GM12878 (cell line): ENCODE measurements around the gene TEX55. TPM values are rescaled to one million over a fixed set of nuclear protein-coding genes. Genes with fewer than 3 reads are reported as not detected.

Source experiments
- ZNF24 ChIP-seq: fragments of 450-650 bp; IDR thresholded peaks from 2 replicates; pipeline ENCODE4 v1.6.1; 2017; ENCODE audit warnings: antibody characterized with exemption, mild to moderate bottlenecking
- polyA plus RNA-seq, 11 experiments: library from polyadenylated mRNA; depleted of rRNA in 4 of 11; unstranded in 6 of 11; stranded (reverse) in 5 of 11; fragments of >200 nt; fragmentation: Nextera tagmentation in 4 of 11; fragmentation: Illumina TruSeq in 1 of 11; extraction: Ambion mirVana in 4 of 11; extraction: Trizol in 1 of 11; gene quantifications; 1 replicate in 1 of 11; 2 replicates in 10 of 11; pipeline versions ENCODE4 v1.2.1 to v1.2.3, GENCODE V29; 2011 to 2016; ENCODE audit warnings: inconsistent platforms in 2 of 11, missing spikeins in 2 of 11, low read depth in 1 of 11
- total RNA-seq, 4 experiments: library from RNA; depleted of rRNA in 3 of 4; stranded (reverse); fragments of >200 nt in 3 of 4; fragmentation: Illumina TruSeq in 1 of 4; extraction: Trizol in 1 of 4; gene quantifications; 2 replicates each; pipeline versions ENCODE4 v1.2.1 to v1.2.3, GENCODE V29; 2013 to 2021
- TF ChIP-seq, protein P1 (sequence below): fragments of 450-650 bp; conservative IDR thresholded peaks from 2 replicates; pipeline ENCODE4 v1.6.1; 2017; ENCODE audit warnings: mild to moderate bottlenecking, moderate library complexity
- TF ChIP-seq, protein P2 (sequence below): fragments of 450-650 bp; formaldehyde crosslinking; IDR thresholded peaks from 2 replicates; pipeline ENCODE4 v1.5.0; 2022; ENCODE audit warnings: mild to moderate bottlenecking, missing genetic modification characterization
- TF ChIP-seq, protein P3 (sequence below): IDR thresholded peaks from 2 replicates; pipeline ENCODE4 v1.6.1; 2012; ENCODE audit warnings: improper control_type of control experiment, low read depth, low read length; ENCODE audit not compliant: insufficient replicate concordance

The TEX55 gene
- total and polyA plus RNA-seq, 10 of the 15 experiments (the other 5 are each of a cell fraction or from before 2014, with no cell fraction given) = not detected

DNA sequence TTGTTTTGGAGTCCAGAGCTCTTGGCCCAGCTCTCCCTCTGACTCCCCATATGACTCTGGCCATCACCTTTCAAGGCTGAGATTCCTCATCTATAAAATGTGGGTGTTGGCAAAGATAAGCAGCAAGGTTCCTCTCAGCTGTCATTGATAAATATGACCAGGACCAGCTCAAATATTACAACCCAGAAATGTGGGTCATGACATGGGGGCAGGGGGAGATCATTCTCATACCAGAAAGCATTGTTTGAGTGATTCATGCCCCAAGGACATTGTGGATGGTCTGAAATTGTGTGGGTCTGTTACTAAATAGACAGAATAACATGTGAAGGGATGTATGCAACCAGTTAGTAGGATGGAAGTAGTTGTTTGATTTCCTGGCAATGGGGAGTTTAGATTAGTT is 41.3 kb downstream of the TEX55 start (continued):
- TF ChIP-seq, protein P1, sequence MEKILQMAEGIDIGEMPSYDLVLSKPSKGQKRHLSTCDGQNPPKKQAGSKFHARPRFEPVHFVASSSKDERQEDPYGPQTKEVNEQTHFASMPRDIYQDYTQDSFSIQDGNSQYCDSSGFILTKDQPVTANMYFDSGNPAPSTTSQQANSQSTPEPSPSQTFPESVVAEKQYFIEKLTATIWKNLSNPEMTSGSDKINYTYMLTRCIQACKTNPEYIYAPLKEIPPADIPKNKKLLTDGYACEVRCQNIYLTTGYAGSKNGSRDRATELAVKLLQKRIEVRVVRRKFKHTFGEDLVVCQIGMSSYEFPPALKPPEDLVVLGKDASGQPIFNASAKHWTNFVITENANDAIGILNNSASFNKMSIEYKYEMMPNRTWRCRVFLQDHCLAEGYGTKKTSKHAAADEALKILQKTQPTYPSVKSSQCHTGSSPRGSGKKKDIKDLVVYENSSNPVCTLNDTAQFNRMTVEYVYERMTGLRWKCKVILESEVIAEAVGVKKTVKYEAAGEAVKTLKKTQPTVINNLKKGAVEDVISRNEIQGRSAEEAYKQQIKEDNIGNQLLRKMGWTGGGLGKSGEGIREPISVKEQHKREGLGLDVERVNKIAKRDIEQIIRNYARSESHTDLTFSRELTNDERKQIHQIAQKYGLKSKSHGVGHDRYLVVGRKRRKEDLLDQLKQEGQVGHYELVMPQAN = no peak
- TF ChIP-seq ZNF24 = no peak
- TF ChIP-seq, protein P2, sequence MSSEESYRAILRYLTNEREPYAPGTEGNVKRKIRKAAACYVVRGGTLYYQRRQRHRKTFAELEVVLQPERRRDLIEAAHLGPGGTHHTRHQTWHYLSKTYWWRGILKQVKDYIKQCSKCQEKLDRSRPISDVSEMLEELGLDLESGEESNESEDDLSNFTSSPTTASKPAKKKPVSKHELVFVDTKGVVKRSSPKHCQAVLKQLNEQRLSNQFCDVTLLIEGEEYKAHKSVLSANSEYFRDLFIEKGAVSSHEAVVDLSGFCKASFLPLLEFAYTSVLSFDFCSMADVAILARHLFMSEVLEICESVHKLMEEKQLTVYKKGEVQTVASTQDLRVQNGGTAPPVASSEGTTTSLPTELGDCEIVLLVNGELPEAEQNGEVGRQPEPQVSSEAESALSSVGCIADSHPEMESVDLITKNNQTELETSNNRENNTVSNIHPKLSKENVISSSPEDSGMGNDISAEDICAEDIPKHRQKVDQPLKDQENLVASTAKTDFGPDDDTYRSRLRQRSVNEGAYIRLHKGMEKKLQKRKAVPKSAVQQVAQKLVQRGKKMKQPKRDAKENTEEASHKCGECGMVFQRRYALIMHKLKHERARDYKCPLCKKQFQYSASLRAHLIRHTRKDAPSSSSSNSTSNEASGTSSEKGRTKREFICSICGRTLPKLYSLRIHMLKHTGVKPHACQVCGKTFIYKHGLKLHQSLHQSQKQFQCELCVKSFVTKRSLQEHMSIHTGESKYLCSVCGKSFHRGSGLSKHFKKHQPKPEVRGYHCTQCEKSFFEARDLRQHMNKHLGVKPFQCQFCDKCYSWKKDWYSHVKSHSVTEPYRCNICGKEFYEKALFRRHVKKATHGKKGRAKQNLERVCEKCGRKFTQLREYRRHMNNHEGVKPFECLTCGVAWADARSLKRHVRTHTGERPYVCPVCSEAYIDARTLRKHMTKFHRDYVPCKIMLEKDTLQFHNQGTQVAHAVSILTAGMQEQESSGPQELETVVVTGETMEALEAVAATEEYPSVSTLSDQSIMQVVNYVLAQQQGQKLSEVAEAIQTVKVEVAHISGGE = no peak
- TF ChIP-seq, protein P3, sequence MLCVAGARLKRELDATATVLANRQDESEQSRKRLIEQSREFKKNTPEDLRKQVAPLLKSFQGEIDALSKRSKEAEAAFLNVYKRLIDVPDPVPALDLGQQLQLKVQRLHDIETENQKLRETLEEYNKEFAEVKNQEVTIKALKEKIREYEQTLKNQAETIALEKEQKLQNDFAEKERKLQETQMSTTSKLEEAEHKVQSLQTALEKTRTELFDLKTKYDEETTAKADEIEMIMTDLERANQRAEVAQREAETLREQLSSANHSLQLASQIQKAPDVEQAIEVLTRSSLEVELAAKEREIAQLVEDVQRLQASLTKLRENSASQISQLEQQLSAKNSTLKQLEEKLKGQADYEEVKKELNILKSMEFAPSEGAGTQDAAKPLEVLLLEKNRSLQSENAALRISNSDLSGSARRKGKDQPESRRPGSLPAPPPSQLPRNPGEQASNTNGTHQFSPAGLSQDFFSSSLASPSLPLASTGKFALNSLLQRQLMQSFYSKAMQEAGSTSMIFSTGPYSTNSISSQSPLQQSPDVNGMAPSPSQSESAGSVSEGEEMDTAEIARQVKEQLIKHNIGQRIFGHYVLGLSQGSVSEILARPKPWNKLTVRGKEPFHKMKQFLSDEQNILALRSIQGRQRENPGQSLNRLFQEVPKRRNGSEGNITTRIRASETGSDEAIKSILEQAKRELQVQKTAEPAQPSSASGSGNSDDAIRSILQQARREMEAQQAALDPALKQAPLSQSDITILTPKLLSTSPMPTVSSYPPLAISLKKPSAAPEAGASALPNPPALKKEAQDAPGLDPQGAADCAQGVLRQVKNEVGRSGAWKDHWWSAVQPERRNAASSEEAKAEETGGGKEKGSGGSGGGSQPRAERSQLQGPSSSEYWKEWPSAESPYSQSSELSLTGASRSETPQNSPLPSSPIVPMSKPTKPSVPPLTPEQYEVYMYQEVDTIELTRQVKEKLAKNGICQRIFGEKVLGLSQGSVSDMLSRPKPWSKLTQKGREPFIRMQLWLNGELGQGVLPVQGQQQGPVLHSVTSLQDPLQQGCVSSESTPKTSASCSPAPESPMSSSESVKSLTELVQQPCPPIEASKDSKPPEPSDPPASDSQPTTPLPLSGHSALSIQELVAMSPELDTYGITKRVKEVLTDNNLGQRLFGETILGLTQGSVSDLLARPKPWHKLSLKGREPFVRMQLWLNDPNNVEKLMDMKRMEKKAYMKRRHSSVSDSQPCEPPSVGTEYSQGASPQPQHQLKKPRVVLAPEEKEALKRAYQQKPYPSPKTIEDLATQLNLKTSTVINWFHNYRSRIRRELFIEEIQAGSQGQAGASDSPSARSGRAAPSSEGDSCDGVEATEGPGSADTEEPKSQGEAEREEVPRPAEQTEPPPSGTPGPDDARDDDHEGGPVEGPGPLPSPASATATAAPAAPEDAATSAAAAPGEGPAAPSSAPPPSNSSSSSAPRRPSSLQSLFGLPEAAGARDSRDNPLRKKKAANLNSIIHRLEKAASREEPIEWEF = no peak
